SJSA1 (cell line): ENCODE measurements around the gene ZNF441. TPM values are rescaled to one million over a fixed set of nuclear protein-coding genes. Genes with fewer than 3 reads are reported as not detected.

Experiments used
- total RNA-seq: library from RNA; depleted of rRNA; stranded (reverse); fragments of >200 nt; shearing (Covaris generic); gene quantifications from 2 replicates; pipeline ENCODE4 v1.2.3, GENCODE V29; 2014; rRNA removed

The ZNF441 gene
- total RNA-seq, 1 experiment from 2014 or later = 7.8 TPM

Other genes starting within 250 kb of the ZNF441 start
- gene ECSIT, start 237.9 kb upstream of the ZNF441 start, total RNA-seq = 29.5 and 60.6 TPM in 2 replicates
- 73.5 and 93.9 TPM in 2 replicates for gene CNN1, start 228.1 kb upstream of the ZNF441 start, total RNA-seq
- gene ELOF1, start 207.8 kb upstream of the ZNF441 start, total RNA-seq = 52.7 and 61.6 TPM in 2 replicates
- gene ACP5, start 189.4 kb upstream of the ZNF441 start, total RNA-seq = not detected in 2 replicates
- gene ZNF627, start 169.5 kb upstream of the ZNF441 start, total RNA-seq = 14.6 and 14.7 TPM in 2 replicates
- 3.3 and 7.4 TPM in 2 replicates for gene ZNF823, start 28.1 kb upstream of the ZNF441 start, total RNA-seq
- gene ZNF491, start 31.5 kb downstream of the ZNF441 start, total RNA-seq = 0.39 TPM in 1 of 2 replicates, not detected in the other
- 6.1 and 7.8 TPM in 2 replicates for gene ZNF440, start 47.3 kb downstream of the ZNF441 start, total RNA-seq
- 0.06 and 1.5 TPM in 2 replicates for gene ZNF439, start 81.7 kb downstream of the ZNF441 start, total RNA-seq
- 2.6 and 3.4 TPM in 2 replicates for gene ZNF69, start 120.8 kb downstream of the ZNF441 start, total RNA-seq
- gene ZNF700, start 158.1 kb downstream of the ZNF441 start, total RNA-seq = 8.3 and 10.7 TPM in 2 replicates
- gene ZNF763, start 198.0 kb downstream of the ZNF441 start, total RNA-seq = 0.18 TPM in 1 of 2 replicates, not detected in the other